GM23338 (cell line): ENCODE measurements around the gene GCNT2. TPM values are rescaled to one million over a fixed set of nuclear protein-coding genes. Genes with fewer than 3 reads are reported as not detected.

Experiments used
- ATAC-seq: fragments of 200-7000 bp; cut with Tn5 transposase; 3 replicates; pipeline ENCODE4 v1.9.1; 2020
- DNase-seq: peaks from one replicate; pipeline ENCODE4 v3.0.0-alpha.2; 2015; ENCODE audit warnings: low spot score
- H2AFZ ChIP-seq: fragments of 200-600 bp; sonication (generic); 2 replicates; pipeline ENCODE4 v1.8.0; 2016; ENCODE audit warnings: antibody characterized with exemption, mild to moderate bottlenecking, moderate library complexity
- H3F3A ChIP-seq: fragments of 200-600 bp; sonication (generic); replicated peaks from 2 replicates; pipeline ENCODE4 v1.8.0; 2017; ENCODE audit warnings: antibody characterized with exemption, mixed run types, low read depth
- H3K27ac ChIP-seq: fragments of 200-600 bp; sonication (generic); 2 replicates; pipeline ENCODE4 v1.6.1; 2016; ENCODE audit warnings: low read depth
- H3K27me3 ChIP-seq: fragments of 200-600 bp; sonication (generic); 2 replicates; pipeline ENCODE4 v1.8.0; 2016; ENCODE audit warnings: mild to moderate bottlenecking, mixed run types, moderate library complexity; ENCODE audit not compliant: insufficient read depth
- H3K36me3 ChIP-seq: fragments of 200-600 bp; sonication (generic); 2 replicates; pipeline ENCODE4 v1.8.0; 2016; ENCODE audit warnings: mild to moderate bottlenecking; ENCODE audit not compliant: insufficient read depth
- H3K4me1 ChIP-seq: fragments of 200-600 bp; sonication (generic); 2 replicates; pipeline ENCODE4 v1.8.0; 2016; ENCODE audit warnings: mild to moderate bottlenecking, moderate library complexity; ENCODE audit not compliant: insufficient read depth
- H3K4me2 ChIP-seq: fragments of 200-600 bp; sonication (generic); 2 replicates; pipeline ENCODE4 v1.7.1; 2017; ENCODE audit warnings: mixed run types
- H3K4me3 ChIP-seq: fragments of 200-600 bp; sonication (generic); 2 replicates; pipeline ENCODE4 v1.6.1; 2016; ENCODE audit warnings: mixed run types
- H3K79me2 ChIP-seq: fragments of 200-600 bp; sonication (generic); replicated peaks from 2 replicates; pipeline ENCODE4 v1.8.0; 2017; ENCODE audit warnings: mild to moderate bottlenecking; ENCODE audit not compliant: insufficient read depth
- H3K9me2 ChIP-seq: fragments of 200-600 bp; sonication (generic); 2 replicates; pipeline ENCODE4 v1.8.0; 2017; ENCODE audit not compliant: insufficient read depth
- H4K20me1 ChIP-seq: fragments of 200-600 bp; sonication (generic); replicated peaks from 2 replicates; pipeline ENCODE4 v1.8.0; 2017; ENCODE audit warnings: mild to moderate bottlenecking; ENCODE audit not compliant: insufficient read depth
- H3K27ac Mint-ChIP-seq: 2 replicates; pipeline ENCODE4 v1.8.0; 2020; ENCODE audit warnings: inconsistent platforms, mild to moderate bottlenecking, moderate library complexity, mixed read lengths
- H3K27me3 Mint-ChIP-seq: 3 replicates; pipeline ENCODE4 v1.8.0; 2022; ENCODE audit warnings: low read depth, mild to moderate bottlenecking, moderate library complexity, mixed read lengths, inconsistent platforms; ENCODE audit not compliant: insufficient read depth, poor library complexity
- H3K36me3 Mint-ChIP-seq: 3 replicates; pipeline ENCODE4 v1.8.0; 2021; ENCODE audit warnings: low read depth, mild to moderate bottlenecking, inconsistent platforms, moderate library complexity, mixed read lengths
- H3K4me1 Mint-ChIP-seq: 3 replicates; pipeline ENCODE4 v1.8.0; 2020; ENCODE audit warnings: mild to moderate bottlenecking, inconsistent platforms, mixed read lengths
- H3K4me3 Mint-ChIP-seq: 3 replicates; pipeline ENCODE4 v1.8.0; 2021; ENCODE audit warnings: moderate library complexity, mild to moderate bottlenecking, inconsistent platforms, mixed read lengths
- H3K9me3 Mint-ChIP-seq: 3 replicates; pipeline ENCODE4 v1.8.0; 2020; ENCODE audit warnings: moderate library complexity, mild to moderate bottlenecking, inconsistent platforms, mixed read lengths
- POLR2AphosphoS5 ChIP-seq: IDR thresholded peaks from 2 replicates; pipeline ENCODE4 v1.6.1; 2016; ENCODE audit warnings: antibody characterized with exemption, low read depth
- ZNF331 ChIP-seq: fragments of 250-450 bp; sonication (Bioruptor Pico); IDR thresholded peaks from 2 replicates; pipeline ENCODE4 v1.5.0; 2020; ENCODE audit warnings: low read depth, mild to moderate bottlenecking, moderate library complexity
- polyA plus RNA-seq: library from polyadenylated mRNA; unstranded; fragments of >200 nt; fragmentation: Nextera tagmentation; extraction: Ambion mirVana; gene quantifications from 2 replicates; pipeline ENCODE4 v1.2.1, GENCODE V29; 2016
- total RNA-seq: library from RNA; depleted of rRNA; stranded (reverse); fragments of >200 nt; shearing (Covaris generic); gene quantifications from 2 replicates; pipeline ENCODE4 v1.2.3, GENCODE V29; 2014
- TF ChIP-seq, protein P1 (sequence below): fragments of 250-450 bp; sonication (Bioruptor Pico); IDR thresholded peaks from 2 replicates; pipeline ENCODE4 v1.5.0; 2020; ENCODE audit warnings: mild to moderate bottlenecking, moderate library complexity
- TF ChIP-seq, protein P2 (sequence below), 2 experiments: fragments of 200-600 bp in 1 of 2; sonication (generic) in 1 of 2; conservative IDR thresholded peaks; 2 replicates each; pipeline versions ENCODE4 v1.5.1 to v1.6.1; 2016 to 2017; ENCODE audit warnings: antibody characterized with exemption in 2 of 2, low read depth in 2 of 2, mild to moderate bottlenecking in 2 of 2, moderate library complexity in 1 of 2
- TF ChIP-seq, protein P3 (sequence below): IDR thresholded peaks from 2 replicates; pipeline ENCODE4 v1.6.1; 2016; ENCODE audit warnings: antibody characterized with exemption

The GCNT2 gene
- total and polyA plus RNA-seq, 2 experiments from 2014 or later, result 28.3 to 137 TPM

DNA sequence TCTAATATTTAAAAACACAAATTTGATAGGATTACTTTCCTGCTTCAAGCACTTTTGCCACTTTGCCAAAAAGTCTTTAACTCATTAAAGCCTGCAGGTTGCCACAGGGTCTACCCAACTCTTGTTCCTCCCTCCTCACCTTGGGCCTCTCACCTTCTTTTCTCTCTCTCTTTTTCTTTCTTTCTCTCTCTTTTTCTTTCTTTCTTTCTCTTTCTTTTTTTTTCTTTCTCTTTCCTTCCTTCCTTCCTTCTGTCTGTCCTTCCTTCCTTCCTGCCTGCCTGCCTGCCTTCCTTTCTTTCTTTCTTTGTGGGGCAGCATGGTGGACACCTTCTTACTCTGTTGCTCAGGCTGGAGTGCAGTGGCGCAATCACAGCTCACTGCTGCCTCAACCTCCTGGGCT, 123.1 kb downstream of the GCNT2 start (continued):
- TF ChIP-seq, protein P1, sequence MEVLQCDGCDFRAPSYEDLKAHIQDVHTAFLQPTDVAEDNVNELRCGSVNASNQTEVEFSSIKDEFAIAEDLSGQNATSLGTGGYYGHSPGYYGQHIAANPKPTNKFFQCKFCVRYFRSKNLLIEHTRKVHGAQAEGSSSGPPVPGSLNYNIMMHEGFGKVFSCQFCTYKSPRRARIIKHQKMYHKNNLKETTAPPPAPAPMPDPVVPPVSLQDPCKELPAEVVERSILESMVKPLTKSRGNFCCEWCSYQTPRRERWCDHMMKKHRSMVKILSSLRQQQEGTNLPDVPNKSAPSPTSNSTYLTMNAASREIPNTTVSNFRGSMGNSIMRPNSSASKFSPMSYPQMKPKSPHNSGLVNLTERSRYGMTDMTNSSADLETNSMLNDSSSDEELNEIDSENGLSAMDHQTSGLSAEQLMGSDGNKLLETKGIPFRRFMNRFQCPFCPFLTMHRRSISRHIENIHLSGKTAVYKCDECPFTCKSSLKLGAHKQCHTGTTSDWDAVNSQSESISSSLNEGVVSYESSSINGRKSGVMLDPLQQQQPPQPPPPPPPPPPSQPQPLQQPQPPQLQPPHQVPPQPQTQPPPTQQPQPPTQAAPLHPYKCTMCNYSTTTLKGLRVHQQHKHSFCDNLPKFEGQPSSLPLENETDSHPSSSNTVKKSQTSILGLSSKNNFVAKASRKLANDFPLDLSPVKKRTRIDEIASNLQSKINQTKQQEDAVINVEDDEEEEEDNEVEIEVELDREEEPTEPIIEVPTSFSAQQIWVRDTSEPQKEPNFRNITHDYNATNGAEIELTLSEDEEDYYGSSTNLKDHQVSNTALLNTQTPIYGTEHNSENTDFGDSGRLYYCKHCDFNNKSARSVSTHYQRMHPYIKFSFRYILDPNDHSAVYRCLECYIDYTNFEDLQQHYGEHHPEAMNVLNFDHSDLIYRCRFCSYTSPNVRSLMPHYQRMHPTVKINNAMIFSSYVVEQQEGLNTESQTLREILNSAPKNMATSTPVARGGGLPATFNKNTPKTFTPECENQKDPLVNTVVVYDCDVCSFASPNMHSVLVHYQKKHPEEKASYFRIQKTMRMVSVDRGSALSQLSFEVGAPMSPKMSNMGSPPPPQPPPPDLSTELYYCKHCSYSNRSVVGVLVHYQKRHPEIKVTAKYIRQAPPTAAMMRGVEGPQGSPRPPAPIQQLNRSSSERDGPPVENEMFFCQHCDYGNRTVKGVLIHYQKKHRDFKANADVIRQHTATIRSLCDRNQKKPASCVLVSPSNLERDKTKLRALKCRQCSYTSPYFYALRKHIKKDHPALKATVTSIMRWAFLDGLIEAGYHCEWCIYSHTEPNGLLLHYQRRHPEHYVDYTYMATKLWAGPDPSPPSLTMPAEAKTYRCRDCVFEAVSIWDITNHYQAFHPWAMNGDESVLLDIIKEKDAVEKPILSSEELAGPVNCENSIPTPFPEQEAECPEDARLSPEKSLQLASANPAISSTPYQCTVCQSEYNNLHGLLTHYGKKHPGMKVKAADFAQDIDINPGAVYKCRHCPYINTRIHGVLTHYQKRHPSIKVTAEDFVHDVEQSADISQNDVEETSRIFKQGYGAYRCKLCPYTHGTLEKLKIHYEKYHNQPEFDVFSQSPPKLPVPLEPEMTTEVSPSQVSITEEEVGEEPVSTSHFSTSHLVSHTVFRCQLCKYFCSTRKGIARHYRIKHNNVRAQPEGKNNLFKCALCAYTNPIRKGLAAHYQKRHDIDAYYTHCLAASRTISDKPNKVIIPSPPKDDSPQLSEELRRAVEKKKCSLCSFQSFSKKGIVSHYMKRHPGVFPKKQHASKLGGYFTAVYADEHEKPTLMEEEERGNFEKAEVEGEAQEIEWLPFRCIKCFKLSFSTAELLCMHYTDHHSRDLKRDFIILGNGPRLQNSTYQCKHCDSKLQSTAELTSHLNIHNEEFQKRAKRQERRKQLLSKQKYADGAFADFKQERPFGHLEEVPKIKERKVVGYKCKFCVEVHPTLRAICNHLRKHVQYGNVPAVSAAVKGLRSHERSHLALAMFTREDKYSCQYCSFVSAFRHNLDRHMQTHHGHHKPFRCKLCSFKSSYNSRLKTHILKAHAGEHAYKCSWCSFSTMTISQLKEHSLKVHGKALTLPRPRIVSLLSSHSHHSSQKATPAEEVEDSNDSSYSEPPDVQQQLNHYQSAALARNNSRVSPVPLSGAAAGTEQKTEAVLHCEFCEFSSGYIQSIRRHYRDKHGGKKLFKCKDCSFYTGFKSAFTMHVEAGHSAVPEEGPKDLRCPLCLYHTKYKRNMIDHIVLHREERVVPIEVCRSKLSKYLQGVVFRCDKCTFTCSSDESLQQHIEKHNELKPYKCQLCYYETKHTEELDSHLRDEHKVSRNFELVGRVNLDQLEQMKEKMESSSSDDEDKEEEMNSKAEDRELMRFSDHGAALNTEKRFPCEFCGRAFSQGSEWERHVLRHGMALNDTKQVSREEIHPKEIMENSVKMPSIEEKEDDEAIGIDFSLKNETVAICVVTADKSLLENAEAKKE (CRISPR knock-in tag), result no peak
- TF ChIP-seq ZNF331 (CRISPR knock-in tag), result no peak
- no peak for TF ChIP-seq POLR2AphosphoS5

DNA sequence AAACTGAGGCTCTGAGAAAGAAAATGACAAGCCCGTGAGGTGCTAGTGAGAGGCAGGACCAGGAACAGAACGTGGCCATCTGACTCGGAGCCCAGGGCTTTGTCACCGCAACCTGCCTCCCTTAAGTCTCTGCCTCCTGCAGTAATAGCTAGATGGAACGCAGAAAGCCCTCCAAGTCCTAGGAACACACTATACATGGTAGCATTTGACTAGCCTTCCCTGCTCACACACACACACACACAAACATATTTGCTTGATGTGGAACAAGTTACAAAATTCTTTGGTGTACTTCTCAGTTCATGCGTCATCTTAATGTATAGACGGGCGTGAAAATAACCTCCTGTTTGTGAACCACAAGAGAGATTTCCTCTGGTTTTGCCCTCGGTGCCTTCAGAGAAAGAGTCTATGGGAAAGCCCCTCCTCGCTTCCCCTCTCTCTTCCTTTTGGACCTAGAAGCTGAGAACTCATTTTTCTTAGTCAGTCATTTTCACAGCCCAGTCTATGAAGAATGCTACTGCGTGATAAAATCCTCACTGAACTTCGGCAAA, 134.4 kb downstream of the GCNT2 start:
- ATAC-seq, result no peak
- no peak overlapping the region for H3K27ac Mint-ChIP-seq
- H3K79me2 ChIP-seq, result no peaks in the 10 kb centered on the region
- no peaks in the 10 kb centered on the region for H4K20me1 ChIP-seq
- no peak overlapping the region for H3K4me2 ChIP-seq
- H3K27me3 ChIP-seq, result peaks cover 8% of the 10 kb centered on the region
- peaks cover 8% of the 10 kb centered on the region for H3K27me3 Mint-ChIP-seq
- no peak overlapping the region for H3K27ac ChIP-seq
- no peak overlapping the region for H2AFZ ChIP-seq
- peaks cover 3% of the 10 kb centered on the region; the same call in 2 of the 3 replicates for H3K4me1 Mint-ChIP-seq
- 0 out of 2 replicates have a peak, but pooled peaks cover 3% of the 10 kb centered on the region for H3F3A ChIP-seq
- H3K4me1 ChIP-seq, result no peaks in the 10 kb centered on the region
- DNase-seq, result no peak
- no peaks in the 10 kb centered on the region for H3K36me3 Mint-ChIP-seq
- 0 out of 2 replicates have a peak, but pooled peaks cover 3% of the 10 kb centered on the region for H3K9me2 ChIP-seq
- H3K9me3 Mint-ChIP-seq, result 0 out of 3 replicates have a peak, but pooled peaks cover 3% of the 10 kb centered on the region
- H3K4me3 ChIP-seq, result no peak overlapping the region
- no peak overlapping the region for H3K4me3 Mint-ChIP-seq
- no peaks in the 10 kb centered on the region for H3K36me3 ChIP-seq
- TF ChIP-seq, protein P1 (CRISPR knock-in tag), result no peak
- TF ChIP-seq, protein P2, sequence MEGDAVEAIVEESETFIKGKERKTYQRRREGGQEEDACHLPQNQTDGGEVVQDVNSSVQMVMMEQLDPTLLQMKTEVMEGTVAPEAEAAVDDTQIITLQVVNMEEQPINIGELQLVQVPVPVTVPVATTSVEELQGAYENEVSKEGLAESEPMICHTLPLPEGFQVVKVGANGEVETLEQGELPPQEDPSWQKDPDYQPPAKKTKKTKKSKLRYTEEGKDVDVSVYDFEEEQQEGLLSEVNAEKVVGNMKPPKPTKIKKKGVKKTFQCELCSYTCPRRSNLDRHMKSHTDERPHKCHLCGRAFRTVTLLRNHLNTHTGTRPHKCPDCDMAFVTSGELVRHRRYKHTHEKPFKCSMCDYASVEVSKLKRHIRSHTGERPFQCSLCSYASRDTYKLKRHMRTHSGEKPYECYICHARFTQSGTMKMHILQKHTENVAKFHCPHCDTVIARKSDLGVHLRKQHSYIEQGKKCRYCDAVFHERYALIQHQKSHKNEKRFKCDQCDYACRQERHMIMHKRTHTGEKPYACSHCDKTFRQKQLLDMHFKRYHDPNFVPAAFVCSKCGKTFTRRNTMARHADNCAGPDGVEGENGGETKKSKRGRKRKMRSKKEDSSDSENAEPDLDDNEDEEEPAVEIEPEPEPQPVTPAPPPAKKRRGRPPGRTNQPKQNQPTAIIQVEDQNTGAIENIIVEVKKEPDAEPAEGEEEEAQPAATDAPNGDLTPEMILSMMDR (conservative IDR thresholded peaks at IDR 0.05; ENCODE audit: low read depth in 2 of 2), result no peak
- TF ChIP-seq, protein P3, sequence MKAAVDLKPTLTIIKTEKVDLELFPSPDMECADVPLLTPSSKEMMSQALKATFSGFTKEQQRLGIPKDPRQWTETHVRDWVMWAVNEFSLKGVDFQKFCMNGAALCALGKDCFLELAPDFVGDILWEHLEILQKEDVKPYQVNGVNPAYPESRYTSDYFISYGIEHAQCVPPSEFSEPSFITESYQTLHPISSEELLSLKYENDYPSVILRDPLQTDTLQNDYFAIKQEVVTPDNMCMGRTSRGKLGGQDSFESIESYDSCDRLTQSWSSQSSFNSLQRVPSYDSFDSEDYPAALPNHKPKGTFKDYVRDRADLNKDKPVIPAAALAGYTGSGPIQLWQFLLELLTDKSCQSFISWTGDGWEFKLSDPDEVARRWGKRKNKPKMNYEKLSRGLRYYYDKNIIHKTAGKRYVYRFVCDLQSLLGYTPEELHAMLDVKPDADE, result no peak
